Lung microvascular endothelial cell (primary cell): ENCODE data around the gene SLC35F4. TPM values are rescaled to one million over a fixed set of nuclear protein-coding genes. Genes with fewer than 3 reads are reported as not detected.

Experiments used
- DNase-seq, 2 donors: peaks; one replicate each; pipeline versions ENCODE4 v3.0.0 to v3.0.0-alpha.2; 2010; ENCODE audit warnings: low read depth in 2 of 2
- total RNA-seq: library from RNA; depleted of rRNA; stranded (reverse); fragments of >200 nt; gene quantifications from 2 replicates; pipeline ENCODE4 v1.2.1, GENCODE V29; 2014

SLC35F4 gene
- total RNA-seq, 1 donor from 2014 or later, result not detected

DNA sequence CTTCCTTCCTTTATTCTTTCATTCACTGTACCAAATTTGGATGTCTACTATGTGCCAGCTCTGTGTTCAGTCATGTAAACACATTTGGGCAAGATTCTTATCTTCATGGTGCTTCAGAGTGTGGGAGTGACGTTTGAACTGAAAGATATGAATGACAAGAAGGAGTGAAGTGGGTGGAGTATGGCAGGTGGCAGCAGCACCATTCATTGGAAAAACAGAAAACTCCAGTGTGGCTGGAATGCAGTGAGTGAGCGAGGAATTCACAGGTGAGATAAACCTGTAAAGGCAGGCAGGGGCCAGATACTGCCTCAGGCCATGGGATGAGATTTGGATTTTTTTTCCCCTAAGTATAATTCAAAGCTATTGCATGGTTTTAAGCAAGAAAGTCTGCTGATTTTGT, 231.6 kb downstream of the SLC35F4 start:
- DNase-seq, result no peak

DNA sequence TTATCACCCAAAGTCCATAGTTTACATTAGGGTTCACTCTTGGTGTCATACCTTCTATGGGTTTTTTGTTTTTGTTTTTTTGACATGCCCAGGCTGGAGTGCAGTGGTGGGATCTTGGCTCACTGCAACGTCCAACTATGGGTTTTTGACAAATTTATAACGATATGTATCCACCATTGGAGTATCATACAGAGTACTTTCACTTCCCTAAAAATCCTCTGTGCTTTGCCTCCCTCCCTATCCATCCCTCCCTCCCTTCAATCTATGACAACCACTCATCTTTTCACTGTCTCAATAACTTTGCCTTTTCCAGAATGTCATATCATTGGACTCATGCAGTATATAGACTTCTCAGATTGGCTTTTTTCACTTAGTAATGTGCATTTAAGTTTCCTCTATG, 233.2 kb downstream of the SLC35F4 start:
- DNase-seq, result no peak

DNA sequence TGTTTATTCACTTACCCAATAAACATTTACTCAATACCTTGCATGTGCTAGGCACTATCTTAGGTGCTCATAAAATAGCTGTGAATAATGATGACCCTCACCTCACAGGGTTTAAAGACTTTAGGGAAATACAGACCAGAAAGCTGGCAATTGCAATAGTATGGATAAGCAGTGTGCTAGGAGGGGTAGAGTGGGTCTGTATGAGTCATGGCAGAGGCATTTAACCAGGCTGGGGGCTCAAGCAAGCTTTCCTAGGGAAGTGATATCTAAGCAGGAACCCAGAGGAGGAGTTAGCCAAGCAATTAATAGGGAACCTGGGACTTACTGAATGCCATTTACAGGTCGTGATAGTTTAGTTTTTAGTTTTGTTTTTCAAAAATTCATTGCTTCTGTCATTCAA, 248.4 kb downstream of the SLC35F4 start:
- DNase-seq, result no peak

DNA sequence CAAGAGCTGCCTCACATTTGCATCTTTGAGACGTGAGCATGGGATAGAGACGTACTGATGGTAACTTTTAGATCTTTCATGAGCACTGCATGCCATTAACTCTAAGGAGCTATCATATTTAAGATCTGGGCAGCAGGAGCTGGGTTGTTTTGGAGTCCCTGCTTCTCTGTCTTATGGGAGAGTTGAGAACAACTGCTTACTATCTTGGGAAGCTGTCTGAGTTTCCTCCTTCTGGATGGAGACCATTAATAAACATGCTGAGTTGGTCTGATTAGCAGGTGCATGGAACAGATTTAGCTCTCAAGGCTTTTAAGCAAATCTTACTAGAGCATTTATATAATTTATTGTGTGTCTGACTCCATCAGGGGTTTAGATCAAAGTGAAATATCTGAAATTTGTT, 252.9 kb downstream of the SLC35F4 start:
- DNase-seq, result no peak

DNA sequence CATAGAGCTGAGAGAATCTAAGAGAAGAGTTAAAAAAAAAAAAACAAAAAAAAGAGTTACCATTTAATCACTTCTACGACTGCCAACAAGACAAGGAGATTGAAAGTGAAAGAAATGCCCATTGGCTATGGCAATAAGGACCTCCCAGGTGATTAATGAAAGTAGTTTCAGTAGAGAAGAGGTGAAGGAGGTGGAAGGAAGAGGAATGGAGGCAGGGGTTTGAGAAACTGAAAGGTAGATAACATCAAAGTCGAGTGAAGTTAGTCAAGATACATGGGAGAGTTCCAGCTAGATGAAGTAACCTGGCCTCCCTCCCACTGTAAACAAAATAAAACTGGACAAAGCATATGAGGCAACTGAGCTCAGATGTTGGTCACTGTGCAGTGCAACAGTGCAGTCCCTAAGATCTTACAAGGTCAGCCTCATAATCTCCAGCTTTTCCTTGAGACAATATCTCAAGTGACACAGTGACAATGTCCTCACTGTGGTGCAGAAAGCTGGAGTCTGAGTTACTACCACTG, 254.3 kb downstream of the SLC35F4 start:
- DNase-seq, result no peak

DNA sequence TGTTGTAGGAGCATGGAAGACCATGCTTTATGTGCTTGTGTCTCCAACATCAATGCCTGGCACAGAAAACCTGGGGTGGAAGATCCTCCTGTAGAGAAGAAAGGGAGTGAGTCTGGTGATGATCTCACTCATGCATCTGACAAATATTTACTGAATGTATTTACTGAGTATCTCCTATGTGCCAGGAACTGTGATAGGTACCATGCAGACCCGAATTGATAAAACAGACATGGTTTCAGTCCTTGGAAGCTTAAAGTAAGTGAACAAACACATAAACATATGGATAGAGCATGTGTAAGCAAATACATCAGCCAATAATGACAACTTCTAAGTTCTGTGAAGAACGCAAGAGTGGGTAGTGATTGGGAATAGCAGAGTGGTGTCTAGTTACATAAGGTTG, 255.3 kb downstream of the SLC35F4 start:
- no peak for DNase-seq

DNA sequence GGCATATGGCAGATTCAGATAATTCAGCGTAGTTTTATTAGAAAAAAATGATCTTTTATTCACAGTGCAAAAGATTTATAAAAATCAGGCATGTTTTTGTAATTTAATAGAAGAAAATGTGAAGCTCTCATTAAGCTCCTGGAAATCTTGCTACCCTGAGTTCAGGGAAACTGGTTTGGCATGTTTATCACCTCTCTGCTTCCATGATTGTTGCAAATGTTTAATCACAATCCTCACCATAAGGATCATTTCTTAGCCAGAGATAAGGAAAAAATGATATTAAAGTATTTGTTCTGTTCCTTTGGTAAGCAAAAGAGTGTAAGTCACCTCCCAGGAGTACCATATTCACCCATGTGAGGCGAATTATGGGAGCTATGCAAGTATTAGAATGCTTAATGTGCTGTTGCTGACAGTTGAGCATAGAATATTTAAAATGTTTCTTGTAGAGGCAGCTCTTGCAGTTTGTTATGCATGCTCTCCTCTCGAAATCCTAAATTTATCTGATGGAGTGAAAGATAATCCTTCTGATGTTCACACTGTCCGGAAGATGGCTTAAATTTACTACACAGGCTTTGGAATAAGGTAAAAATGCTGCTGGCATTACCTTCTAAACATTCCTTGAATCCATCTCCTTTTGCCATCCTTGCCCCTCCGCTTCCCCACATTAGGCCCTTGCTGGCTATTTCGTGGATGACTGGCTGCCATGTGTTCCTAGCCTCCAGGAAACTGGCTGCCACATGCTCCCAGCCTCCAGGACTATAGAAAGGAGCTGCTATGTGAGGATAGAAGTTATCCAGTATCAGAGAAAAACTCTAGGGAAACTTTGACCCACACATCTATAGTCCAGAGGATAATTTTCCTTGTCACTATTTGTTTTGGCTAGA, 256.5 kb downstream of the SLC35F4 start:
- DNase-seq, result no peak

DNA sequence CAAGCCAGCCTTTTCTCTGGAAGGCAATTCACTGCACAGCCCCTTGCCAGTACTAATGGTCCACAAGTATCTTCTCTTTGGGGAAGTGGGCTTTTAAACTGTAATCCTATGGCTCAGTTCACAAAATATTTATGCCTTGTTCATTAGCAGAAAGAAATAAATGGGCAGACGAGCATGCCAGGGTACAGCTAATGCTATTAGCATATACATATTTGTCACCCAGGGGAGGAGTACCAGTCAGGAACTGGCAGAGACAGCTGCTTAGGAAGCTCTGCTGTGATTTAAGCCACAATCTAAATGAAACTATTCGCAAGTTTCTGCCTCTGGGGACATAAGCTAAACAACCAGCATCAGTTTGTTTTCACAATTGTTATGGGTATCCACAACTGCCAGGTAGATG, 258.8 kb downstream of the SLC35F4 start:
- no peak for DNase-seq

DNA sequence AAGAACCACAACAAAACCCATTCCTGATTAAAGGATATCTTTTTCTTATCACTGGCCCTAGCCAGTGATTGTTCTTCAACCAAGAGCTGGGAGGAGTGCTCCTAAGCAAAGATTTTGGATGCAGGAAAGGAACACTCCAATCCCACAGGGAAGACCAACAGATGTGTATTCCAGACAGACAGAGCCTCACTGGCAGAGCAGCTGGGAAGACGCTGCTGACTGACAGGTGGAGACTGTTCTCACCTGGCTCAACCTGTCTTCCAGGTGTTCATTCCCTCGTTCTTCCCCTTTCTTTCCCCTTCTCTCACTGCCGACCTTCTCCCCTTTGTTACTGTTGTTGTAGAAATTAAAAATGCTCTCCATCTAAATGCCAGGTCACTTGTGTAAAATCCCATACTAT, 282.5 kb downstream of the SLC35F4 start:
- no peak for DNase-seq

DNA sequence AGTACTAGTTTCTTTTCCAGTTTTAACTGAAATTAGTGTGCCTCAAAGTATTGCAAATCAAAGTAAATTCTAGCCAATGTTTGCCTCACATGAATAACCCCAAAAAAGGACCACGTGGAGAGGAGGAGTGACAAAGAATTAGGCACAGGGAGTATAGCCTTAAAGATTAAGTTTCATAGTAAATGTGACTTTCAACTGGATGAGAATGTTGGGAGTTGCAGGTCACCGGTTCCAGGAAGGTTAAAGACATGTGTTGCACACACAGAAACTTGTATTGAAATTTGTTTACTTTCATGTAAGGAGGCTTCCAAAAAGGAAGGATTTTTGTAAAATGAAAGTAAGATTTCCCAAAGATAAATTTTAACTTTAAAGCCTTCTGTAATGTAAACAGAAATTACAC, 283.1 kb downstream of the SLC35F4 start:
- no peak for DNase-seq

DNA sequence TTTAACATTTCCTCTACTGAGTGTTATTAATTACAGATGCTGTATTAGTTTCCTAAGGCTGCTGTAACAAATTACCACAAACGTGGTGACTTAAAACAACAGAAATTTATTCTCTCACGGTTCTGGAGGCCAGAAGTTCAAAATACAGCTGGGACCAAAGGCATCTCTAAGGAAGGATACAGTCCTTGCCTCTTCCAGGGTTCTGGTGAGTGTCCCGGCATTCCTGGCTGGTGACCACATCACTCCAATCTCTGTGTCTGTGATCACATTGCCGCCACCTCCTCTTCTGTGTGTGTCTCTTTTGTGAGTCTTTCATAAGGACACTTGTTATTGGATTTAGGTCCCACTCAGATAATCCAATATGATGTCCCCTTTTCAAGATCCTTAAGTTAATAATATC, 287.1 kb downstream of the SLC35F4 start:
- no peak for DNase-seq

DNA sequence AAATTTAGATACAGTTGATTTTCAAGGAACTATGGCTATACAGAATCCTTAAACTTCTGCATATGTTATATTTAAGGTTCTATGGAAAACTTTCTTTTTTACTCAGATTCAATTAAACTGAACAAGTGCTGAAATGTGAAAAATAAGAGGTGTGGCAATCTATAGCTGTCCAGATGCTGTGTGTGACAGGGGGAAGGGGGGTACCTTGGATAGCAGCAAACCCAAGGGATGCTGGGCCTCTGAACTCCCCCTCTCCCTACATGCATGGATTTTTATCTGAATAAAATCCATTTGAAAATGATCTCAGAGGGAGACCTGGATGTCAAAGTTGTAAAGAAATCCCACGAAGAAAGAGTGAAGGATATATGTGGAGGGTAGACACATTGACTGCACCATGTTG, 289.4 kb downstream of the SLC35F4 start:
- DNase-seq, result no peak

DNA sequence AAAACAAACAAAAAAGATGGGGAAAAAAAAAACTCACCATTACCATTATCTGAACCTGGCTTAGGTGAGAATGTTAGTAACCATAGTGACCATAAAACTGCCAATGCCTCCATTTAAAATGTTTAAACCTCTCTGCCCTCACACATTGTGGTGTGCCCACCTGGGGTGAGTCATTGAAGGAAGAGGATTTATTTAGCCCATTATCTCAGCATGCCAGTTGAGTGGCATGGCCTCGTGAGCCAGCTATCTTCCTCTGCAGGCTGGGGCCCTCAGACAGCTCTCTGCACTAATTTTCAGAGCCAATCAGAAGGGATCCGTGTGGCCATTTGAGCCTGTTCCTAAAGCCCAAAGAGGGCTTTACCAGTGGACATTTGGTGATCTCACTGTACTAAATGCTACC, 290.4 kb downstream of the SLC35F4 start:
- no peak for DNase-seq

DNA sequence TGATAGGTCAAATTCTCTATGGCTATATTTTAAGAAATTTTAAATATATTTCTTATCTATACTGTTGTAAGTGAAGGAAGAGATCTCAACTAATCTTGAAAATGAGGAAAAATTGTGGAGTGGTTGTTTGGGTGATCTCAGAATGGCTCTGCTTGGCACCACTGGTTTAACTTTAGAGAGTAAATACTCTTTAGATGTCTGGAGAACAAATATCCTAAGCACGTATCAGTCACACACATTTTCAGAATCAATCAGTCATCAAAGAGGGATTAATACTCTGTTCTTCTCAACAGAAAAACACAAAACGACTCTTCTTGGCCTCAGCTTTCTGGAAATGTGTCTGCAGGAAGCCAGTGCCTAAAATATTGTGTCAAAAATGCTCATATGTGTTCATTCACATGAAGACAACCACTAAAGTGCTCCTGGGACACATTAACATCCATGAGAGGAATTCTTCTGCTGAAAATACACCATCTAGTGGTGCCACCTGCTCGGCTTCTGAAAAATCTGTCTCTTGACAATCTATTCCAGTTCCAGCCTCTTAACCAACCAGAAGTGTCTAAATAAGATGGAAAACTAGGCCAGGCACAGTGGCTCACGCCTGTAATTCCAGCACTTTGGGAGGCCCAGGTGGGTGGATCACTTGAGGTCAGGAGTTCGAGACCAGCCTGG, 291.1 kb downstream of the SLC35F4 start:
- no peak for DNase-seq

DNA sequence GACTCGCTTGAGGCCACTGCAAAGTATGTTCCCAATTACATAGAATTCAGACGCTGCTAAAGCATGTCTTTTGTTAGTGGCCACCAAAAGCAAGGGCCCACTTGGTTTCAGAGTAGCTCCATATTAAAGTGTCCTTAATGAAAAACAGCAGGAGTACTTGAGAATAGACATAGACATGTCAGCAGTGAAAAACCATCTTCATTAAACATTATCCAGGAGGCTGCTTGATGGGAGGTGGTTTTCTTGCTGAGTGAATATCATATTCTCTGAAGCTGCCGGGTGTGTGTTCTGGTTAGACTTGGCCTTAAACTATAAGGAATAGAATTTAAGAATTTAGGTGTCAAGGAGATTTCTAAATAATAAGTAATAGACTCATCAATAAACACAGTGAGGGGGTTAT, 292.7 kb downstream of the SLC35F4 start:
- DNase-seq, result no peak

DNA sequence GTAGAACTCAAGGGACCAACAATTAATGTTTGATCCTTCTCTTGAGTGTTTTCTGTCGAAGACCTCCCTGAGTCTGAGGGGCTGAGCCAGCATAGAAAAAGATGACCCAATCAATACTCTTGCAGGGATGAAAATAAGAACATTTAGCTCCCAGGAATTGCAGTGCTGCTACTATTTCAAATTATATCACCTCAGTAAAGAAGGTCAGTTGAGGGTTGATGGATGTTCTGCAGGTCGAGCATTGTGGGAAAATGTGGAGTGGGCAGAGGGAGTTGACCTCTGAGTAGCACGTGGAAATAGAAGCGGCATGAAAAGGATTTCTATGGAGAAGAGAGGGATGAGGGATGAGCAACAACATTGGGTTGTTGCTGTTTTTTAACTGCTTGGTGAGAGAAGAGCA, 297.3 kb downstream of the SLC35F4 start:
- no peak for DNase-seq

DNA sequence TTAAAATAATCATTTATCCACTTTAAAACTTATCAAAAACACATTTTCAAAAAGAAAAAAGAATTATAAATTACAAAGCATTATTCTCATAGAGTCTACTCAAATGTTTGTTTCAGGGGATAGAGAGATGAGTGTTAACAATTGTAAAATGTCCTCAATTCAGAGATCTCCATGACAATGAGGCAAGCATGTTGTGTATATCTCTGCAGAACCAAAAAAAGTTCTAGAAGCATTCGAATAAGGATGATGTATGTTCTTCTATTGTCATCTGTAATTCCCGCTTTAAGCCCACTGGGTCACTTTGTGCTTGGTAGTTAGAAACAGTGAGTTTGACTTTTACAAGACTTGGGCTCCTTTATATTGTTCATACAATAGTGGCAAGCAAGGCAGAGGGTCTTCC, 298.7 kb downstream of the SLC35F4 start:
- no peak for DNase-seq

DNA sequence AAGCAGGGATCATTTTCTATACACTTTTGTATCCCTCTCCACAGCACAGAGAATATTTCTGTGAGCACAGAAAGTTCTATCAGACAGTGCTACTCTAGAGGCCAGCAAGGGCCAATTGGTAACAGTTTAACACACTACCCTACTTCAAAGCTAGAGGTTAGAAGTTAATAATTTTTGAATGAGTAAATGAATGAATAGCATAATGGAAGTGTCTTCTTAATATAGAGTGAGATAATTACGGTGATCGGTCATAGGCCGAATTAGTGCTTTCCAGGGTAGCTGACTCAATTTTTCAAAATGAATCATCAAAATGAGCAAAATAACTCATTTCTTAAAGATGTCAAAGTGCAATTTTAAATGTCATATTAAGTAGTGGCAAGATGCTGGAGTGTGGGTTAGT, 305.2 kb downstream of the SLC35F4 start:
- DNase-seq, result no peak

DNA sequence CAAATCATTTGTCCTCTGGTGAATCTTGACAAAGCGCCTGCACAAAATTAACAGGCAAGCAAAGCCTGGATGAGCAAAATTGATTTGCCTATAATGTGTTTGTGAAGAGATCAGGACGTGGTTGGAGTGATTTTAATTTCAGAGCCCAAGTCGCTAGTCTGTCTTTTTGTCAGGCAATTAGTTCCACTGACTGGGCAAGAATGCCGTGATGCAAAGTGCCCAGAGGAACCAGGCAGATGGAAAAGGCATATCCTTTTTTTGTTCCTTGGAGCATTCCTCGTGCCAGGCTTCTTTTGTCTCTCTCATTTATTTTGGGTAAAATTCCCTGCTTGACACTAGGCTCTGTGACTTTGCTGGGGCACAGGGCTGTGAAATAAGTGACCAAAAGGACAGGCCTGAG, 306.3 kb downstream of the SLC35F4 start:
- DNase-seq, result no peak

DNA sequence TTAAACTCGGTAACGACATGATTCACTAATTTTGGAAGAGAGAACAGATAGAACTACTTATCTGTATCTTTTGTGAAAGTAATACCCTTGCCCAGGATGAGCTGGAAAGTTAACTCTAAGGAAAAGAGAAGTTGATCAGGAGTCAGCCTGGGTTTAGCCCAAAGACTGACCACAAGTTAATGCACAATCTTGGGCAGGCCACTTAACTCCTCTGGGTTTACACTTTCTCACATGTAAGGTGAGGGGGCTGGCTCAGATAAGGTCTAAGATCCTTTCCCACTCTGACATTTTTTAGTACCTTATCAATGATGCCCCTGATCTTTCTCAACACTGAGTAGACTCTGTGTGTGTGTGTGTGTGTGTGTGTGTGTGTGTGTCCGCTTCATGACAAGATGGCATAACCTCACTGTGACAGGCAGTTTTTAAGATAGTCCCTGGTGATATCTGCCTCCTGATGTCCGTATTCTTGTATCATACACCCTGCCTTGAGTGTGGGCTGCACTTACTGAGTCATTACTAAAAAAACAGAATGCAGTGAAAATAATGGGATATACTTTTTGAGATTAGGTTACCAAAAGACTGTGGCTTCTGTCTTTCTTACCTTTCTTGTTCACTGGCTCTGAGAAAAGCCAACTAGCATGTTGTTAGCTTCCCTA, 316.0 kb downstream of the SLC35F4 start:
- DNase-seq, result no peak

DNA sequence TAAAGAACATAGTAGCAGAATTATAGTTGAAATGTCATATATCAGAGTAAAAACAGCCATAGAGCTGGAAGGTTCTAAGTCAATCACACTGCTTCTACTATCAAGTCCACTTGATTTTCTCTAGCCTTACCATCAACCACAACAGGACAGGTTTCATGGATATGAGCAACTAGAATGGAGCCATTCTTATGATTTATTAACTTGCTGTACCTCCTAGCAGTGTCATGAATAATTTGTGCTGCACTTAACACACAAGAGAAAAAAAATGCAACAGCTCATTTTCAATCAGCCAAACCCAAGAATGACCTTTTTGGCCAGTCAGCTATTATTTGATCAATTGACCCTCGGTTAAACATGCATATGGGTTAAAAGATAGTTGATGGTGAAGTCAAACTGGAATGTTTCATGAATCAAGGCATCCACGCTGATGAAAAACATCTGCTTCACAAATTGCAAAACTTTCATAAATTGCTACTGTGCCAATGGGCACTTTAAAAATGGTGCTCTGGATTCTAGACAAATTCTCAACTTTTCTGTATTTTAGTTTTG, 316.8 kb downstream of the SLC35F4 start:
- no peak for DNase-seq

DNA sequence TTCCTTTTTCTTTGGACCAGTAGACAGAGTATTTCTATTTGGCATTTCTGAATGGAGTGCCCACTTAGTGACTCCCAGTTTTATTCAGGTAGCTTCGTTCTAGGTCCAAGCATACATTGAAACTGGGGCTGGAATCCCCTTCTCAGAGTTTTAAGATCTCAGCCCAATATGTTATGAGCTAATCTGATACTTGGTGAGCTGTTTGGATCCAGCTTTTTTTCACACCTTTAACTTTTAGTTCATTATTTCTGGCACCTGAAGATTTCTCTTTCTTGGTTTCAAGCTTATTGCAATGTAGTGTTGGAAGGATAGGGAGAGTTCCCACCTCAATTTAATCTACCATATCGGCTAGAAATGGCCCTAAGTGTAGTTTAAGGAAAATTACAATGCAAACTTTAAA, 318.8 kb downstream of the SLC35F4 start:
- DNase-seq, result no peak
